Brain microvascular endothelial cell (primary cell): Measurements from ENCODE around the gene MCRIP1.

Source experiments
- DNase-seq: peaks from one replicate; pipeline ENCODE4 v3.0.0-alpha.2; 2020
- H3K27ac ChIP-seq: fragments of 250-450 bp; sonication (Bioruptor Pico); 2 replicates; pipeline ENCODE4 v1.5.1; 2020; ENCODE audit warnings: mild to moderate bottlenecking, moderate library complexity
- H3K27me3 ChIP-seq: fragments of 250-450 bp; sonication (Bioruptor Pico); replicated peaks from 2 replicates; pipeline ENCODE4 v1.5.1; 2020; ENCODE audit warnings: mild to moderate bottlenecking
- H3K36me3 ChIP-seq: fragments of 250-450 bp; sonication (Bioruptor Pico); replicated peaks from 2 replicates; pipeline ENCODE4 v1.5.1; 2020; ENCODE audit warnings: mild to moderate bottlenecking
- H3K4me3 ChIP-seq: 2 replicates; pipeline ENCODE4 v1.5.1; 2011; ENCODE audit warnings: low read depth, mild to moderate bottlenecking, control low read depth, low read length, moderate library complexity
- in situ Hi-C: cut with HindIII; loops from 2 replicates; pipeline ENCODE4 v1.10.0; 2017; ENCODE audit warnings: low sequenced_read_pairs, low pct_ligation_motif_present
- TF ChIP-seq, protein P1 (sequence below): IDR thresholded peaks from 2 replicates; pipeline ENCODE4 v1.5.1; 2011; ENCODE audit warnings: low read depth, mild to moderate bottlenecking, moderate library complexity, low read length, control low read depth, inconsistent platforms; ENCODE audit errors: missing control alignments

MCRIP1 gene

DNA sequence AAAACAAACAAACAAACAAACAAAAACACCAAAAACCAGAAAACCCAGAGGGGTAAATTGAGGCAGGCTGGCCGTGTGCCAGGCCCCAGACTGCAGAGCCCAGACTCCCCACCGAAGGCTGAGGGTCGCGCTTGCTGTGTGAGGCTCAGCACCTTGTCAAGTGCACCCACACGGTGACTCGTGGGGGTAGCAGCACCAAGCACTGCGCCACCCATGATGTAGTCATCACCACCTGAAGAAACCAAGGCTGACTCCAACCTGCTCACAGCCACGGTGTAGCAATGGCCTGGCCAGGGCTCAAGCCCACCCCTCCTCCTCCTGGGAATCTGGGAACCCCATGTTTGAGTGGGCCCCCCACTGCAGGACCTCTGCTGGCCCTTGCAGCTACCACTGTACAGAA, 11.9 kb downstream of the MCRIP1 start:
- no peaks in the 10 kb centered on the region for H3K27me3 ChIP-seq
- in situ Hi-C loops, result no loop called here
- TF ChIP-seq, protein P1, sequence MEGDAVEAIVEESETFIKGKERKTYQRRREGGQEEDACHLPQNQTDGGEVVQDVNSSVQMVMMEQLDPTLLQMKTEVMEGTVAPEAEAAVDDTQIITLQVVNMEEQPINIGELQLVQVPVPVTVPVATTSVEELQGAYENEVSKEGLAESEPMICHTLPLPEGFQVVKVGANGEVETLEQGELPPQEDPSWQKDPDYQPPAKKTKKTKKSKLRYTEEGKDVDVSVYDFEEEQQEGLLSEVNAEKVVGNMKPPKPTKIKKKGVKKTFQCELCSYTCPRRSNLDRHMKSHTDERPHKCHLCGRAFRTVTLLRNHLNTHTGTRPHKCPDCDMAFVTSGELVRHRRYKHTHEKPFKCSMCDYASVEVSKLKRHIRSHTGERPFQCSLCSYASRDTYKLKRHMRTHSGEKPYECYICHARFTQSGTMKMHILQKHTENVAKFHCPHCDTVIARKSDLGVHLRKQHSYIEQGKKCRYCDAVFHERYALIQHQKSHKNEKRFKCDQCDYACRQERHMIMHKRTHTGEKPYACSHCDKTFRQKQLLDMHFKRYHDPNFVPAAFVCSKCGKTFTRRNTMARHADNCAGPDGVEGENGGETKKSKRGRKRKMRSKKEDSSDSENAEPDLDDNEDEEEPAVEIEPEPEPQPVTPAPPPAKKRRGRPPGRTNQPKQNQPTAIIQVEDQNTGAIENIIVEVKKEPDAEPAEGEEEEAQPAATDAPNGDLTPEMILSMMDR, result no peak
- H3K4me3 ChIP-seq, result no peak overlapping the region
- no peak overlapping the region for H3K27ac ChIP-seq
- DNase-seq, result no peak
- H3K36me3 ChIP-seq, result peaks cover 6% of the 10 kb centered on the region

DNA sequence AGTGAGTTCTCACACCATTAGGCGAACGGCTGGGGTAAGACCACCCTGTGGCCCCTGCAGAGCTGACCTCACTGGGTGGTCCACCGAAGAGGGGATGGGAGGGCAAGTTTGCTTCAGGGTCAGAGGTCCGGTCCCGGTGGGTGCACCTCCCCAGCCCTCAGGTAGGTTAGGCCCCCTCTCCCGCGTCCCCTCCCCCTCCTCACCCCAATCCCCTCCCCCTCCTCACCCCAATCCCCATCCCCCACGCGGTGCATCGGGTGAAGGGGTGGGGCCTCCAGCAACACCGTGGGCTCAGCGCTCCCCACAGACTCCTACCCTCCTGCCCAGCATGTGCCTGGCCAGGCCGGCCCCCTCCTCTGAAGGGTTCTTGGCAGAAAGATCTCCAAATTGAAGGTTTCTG, 13.4 kb downstream of the MCRIP1 start:
- in situ Hi-C loops, result no loop called here
- H3K27ac ChIP-seq, result no peak overlapping the region
- DNase-seq, result no peak
- no peaks in the 10 kb centered on the region for H3K27me3 ChIP-seq
- H3K4me3 ChIP-seq, result no peak overlapping the region
- TF ChIP-seq, protein P1, result no peak
- peaks cover 6% of the 10 kb centered on the region for H3K36me3 ChIP-seq

DNA sequence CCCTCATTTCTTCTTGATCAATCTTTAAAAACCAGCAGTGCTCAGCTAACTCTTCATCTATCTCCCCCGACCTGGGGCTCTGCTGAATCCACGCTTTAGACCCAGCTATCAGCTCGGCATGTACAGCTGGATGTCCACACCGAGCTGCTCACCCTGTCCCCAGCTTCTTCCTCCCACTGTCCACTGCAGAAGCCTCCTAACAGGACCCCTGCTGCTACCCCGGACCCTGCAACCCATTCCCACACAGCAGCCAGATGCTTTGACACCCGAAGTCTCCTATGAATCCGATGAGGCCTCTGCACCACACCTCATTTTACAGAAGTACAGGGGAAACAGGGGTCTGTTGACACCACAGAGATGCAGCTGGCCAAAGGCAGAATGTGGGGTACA, 15.3 kb downstream of the MCRIP1 start:
- Histone ChIP-seq H3K4me3 (no peak overlapping the region), H3K36me3 (peaks cover 3% of the 10 kb centered on the region), H3K27me3 (no peaks in the 10 kb centered on the region), H3K27ac (no peak overlapping the region)
- DNase-seq, result no peak
- in situ Hi-C loops, result no loop called here
- TF ChIP-seq, protein P1, result no peak

DNA sequence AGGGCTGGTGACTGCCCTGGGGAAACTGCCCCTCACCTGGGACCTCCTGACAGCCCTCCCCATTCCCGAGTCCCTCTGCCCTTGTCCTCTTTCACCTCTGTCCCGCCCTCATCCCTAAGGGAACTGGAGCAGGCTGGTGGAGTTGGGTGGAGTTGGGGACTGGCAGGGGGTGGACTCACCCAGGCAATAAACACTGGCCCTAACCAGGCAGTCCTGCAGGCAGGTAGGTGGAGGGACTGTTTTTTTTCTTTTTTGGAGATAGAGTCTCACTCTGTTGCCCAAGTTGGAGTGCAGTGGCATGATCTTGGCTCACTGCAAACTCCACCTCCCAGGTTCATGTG, 17.5 kb downstream of the MCRIP1 start:
- TF ChIP-seq, protein P1, result no peak
- Histone ChIP-seq H3K4me3 (no peak overlapping the region), H3K27me3 (no peaks in the 10 kb centered on the region), H3K36me3 (no peaks in the 10 kb centered on the region), H3K27ac (no peak overlapping the region)
- no peak for DNase-seq
- in situ Hi-C loops, result no loop called here

DNA sequence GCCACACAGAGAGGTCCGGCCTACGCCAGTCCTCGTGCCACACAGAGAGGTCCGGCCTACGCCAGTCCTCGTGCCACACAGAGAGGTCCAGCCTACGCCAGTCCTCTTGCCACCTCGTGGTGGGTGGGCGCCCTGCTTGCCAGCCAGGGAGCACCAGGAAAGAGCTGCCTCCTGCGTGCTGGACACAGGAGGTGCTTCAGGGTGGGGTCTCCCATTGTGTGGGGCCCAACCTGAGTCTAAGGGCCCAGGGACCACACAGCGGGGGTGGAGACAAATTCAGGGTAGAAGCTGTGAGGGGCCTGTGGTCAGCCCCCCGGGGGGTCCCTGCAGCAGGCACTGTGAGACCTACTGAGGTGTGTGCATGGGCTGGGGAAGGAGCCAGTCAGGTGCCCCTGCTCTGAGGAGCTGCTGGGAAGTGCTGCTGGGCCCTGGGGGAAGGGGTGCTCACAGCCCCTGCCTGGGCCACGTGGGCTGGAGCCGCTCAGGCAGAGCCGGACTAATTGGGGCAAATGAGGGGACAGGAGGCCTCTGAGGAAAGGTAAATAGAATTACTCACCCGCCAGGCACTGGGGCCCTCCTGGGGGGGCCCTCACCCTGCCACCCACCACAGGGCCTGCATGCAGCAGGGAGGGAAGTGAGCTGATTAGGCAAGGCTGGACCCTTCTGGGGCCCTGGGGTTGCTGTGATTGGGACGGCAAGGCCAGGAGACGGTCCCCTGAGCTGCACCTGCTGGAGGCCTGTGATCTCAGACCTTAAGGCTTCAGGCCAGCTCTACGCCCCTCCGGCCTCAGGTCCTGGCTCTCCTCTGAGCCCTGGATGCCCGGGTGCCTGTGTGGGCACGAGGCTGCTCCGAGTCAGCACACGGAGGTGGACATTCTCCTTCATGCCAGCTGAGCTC, 18.1 kb downstream of the MCRIP1 start:
- H3K27ac ChIP-seq, result no peak overlapping the region
- TF ChIP-seq, protein P1, result no peak
- no peaks in the 10 kb centered on the region for H3K36me3 ChIP-seq
- no peak overlapping the region for H3K4me3 ChIP-seq
- in situ Hi-C loops, result no loop called here
- H3K27me3 ChIP-seq, result no peaks in the 10 kb centered on the region
- no peak for DNase-seq
